GM12872 (cell line): Measurements from ENCODE around the gene ZCCHC14.

Experiments used
- CTCF ChIP-seq: IDR thresholded peaks from 3 replicates; pipeline ENCODE4 v1.5.1; 2011; ENCODE audit warnings: low read depth, mild to moderate bottlenecking, low read length, moderate library complexity; ENCODE audit not compliant: insufficient read depth

ZCCHC14 gene

DNA sequence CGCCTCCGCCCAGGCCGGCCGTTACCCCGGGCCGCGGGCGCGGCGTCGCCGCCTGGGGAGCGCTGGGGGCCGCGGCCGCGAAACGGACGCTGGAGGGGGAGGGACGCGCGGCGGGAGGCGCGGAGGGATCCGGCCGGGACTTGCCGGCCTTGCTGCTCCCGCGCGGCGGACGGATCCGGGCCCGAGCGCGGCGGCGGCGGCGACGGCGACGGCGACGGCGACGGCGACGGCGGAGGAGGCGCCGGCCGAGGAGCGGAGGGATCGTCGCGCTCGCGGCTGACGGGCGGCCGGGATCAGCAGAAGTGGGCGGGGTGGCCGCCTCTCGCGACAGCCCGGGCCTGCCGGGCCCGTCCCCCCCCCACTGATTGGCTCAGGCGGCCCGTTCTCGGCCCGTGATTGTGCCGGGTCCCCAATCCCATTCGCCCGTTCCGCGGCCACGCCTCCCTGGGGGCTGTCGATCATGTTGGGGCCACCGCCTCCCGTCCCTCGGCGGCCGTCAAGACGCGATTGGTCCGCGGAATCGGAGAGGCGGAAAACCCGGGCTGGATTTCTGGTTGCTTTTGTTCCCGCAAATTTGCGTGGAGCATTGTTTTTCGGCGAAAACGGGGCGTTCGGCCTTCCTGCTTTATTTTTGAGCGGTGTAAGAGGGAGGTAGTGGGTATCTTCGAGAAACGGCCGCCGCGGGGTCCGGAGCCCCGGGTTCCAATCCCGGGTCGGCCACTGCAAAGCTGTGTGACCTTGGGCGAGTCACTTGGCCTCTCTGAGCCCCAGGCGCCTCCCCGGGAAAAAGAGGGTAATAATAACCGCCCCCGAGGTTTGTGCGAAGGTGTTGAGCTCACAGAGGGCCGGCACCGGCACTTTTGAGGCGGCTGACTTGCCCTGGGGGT is at the start of gene ZCCHC14:
TSS of gene ZCCHC14 (minus strand) at position 304 of the 887 bp plus-strand sequence. CDS start 786 bp downstream, outside the sequence.
- TF ChIP-seq CTCF: no peak

GRCh38 chr16:87541872-87542234 is 49.0 kb upstream of the ZCCHC14 start:
- TF ChIP-seq CTCF: no peak

GRCh38 chr16:87541147-87541871 is 48.5 kb upstream of the ZCCHC14 start:
- no peak for TF ChIP-seq CTCF

DNA sequence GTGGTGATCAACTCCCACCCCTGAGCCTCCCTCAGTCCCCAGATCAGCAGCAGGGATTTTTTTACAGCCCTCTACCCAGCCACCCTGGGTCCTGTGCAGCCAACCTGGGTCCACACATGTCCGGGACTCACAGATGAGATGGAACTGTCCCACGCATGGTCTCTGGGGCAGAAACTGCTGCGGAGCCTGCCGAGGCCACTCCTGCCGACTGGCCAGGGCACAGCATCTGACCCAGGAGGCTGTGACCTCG is 48.0 kb upstream of the ZCCHC14 start:
- no peak for TF ChIP-seq CTCF

- no peak for TF ChIP-seq CTCF
Observed at GRCh38 chr16:87540072-87540896, 47.5 kb upstream of the ZCCHC14 start.

GRCh38 chr16:87539113-87539512 is 46.3 kb upstream of the ZCCHC14 start:
- TF ChIP-seq CTCF: no peak

DNA sequence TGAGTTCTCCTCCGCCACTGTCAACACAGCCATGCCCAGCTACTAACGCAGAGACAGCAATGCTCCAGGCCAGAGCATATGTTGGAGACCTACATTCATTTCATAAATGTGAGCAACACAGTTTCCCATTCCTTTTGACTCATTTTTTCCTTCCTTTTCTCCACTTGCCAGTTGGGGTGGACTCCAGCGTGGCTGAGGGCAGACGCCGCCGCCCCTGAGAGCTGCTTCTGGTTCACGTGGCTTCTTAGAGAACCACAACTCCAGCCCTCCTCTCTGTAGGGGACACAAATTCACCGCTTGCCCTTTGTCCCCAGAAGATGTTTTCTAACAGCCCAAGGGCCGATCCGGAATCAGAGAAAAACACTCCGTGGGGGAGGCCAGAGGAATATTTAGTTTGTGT is 45.8 kb upstream of the ZCCHC14 start:
- no peak for TF ChIP-seq CTCF
